Omental fat pad (tissue), 4 donors: ENCODE results near the gene EXOC8. TPM values are rescaled to one million over a fixed set of nuclear protein-coding genes. Genes with fewer than 3 reads are reported as not detected.

Source experiments
- ATAC-seq: fragments of 150-250 bp; one replicate; pipeline ENCODE4 v1.9.1; 2016; ENCODE audit warnings: mild to moderate bottlenecking, moderate library complexity; ENCODE audit not compliant: low FRiP score
- DNase-seq: peaks from one replicate; pipeline ENCODE4 v3.0.0-alpha.2; 2019; ENCODE audit warnings: low spot score
- total RNA-seq, 4 donors: library from RNA; depleted of rRNA; stranded (reverse); fragments of >200 nt; gene quantifications; one replicate each; pipeline ENCODE4 v1.1.0, GENCODE V29; 2016
- TF ChIP-seq, protein P1 (sequence below), 3 donors: fragments of 450-650 bp; IDR thresholded peaks; one replicate each; pipeline ENCODE4 v1.5.1; 2016 to 2017; ENCODE audit warnings: antibody characterized with exemption in 3 of 3, mild to moderate bottlenecking in 3 of 3, moderate library complexity in 2 of 3

Gene EXOC8
- total RNA-seq, 4 donors from 2014 or later: 12.1 to 21.0 (median 16.9) TPM

DNA sequence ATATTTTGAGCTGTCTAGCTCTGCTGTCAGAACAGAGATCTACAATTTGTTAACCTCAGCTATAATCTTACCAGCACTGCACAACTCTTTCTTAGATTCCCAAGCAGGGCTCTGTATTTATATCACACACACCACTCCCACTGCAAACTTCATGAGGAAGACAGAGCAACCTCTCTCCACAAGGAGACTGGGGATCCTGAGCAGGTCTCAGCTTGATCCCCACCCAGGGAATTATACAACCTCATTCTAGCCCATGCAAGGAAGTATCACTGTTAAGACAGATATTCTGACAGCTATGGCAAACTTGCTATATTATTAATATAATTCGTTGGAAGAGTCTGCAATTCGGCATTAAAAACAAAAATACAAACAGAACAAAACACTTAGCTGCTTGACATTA lies 44.1 kb upstream of the EXOC8 start:
- TF ChIP-seq, protein P1, sequence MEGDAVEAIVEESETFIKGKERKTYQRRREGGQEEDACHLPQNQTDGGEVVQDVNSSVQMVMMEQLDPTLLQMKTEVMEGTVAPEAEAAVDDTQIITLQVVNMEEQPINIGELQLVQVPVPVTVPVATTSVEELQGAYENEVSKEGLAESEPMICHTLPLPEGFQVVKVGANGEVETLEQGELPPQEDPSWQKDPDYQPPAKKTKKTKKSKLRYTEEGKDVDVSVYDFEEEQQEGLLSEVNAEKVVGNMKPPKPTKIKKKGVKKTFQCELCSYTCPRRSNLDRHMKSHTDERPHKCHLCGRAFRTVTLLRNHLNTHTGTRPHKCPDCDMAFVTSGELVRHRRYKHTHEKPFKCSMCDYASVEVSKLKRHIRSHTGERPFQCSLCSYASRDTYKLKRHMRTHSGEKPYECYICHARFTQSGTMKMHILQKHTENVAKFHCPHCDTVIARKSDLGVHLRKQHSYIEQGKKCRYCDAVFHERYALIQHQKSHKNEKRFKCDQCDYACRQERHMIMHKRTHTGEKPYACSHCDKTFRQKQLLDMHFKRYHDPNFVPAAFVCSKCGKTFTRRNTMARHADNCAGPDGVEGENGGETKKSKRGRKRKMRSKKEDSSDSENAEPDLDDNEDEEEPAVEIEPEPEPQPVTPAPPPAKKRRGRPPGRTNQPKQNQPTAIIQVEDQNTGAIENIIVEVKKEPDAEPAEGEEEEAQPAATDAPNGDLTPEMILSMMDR (IDR thresholded peaks at IDR 0.05): no peak
- ATAC-seq: no peak
- DNase-seq: no peak

DNA sequence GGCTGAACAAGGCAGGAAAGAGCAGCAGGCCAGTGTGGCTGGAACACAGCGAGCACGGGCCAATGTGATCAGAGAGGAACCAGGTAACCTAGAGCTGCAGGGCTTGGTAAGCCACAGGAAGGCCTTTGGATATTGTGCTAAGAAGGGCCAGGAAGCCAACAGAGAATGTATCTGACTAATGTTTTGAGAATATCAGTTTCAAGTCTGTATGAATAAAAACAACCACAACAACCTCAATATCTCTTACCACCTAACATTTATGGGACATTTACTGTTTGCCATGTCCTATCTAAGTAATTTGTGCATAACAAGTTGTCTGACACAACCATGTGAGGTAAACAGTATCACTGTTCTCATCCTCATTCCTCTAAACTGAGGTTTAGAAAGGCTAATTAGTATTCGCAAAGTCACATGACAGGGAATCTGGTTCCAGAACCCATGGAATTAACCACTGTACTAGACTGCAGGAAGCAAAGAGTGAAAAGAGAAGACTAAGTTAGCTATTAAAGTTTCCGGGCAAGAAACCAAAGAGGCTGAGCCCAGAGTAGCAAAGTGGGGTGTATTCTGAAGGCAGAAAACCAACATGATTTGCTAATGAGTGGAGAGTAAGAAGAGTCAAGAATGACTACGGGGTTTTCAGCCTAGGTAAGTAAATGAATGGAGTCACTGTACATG lies 39.4 kb upstream of the EXOC8 start:
- ATAC-seq (no peak), DNase-seq (no peak)
- TF ChIP-seq, protein P1 (IDR thresholded peaks at IDR 0.05): no peak

DNA sequence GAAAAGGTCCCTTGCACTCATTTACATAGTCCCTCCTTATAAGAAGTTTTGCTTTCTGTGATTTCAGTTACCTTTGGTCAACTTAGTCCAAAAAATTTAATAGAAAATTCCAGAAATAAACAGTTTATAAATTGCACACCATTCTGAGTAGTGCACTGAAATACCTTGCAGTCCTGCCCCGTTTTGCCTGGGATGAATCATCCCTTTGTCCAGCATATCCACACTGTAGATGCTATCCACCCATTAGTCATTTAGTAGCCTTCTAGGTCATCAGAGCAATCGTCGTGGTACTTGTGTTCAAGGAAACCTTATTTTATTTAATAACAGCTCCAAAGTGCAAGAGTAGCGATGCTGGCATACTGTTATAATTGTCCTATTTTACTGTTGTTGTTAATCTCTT lies 38.4 kb upstream of the EXOC8 start:
- ATAC-seq (no peak), DNase-seq (no peak)
- TF ChIP-seq, protein P1 (IDR thresholded peaks at IDR 0.05): no peak

DNA sequence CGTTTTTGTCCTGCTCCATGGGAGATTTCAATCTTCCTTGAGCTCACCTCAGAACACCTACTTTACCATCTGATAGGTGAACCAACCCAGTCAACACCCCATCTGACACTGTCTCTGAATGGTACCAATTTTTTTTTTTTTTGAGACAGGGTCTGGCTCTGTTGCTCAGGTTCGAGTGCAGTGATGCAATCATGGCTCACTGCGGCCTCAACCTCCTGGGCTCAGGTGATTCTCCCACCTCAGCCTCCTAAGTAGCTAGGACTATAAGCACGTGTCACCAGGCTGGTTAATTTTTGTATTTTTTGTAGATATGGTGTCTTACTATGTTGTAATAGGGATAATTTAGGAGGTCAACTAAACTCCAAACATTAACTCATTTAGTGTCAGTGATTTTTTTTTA lies 36.7 kb upstream of the EXOC8 start:
- TF ChIP-seq, protein P1 (IDR thresholded peaks at IDR 0.05): no peak
- ATAC-seq (no peak), DNase-seq (no peak)

DNA sequence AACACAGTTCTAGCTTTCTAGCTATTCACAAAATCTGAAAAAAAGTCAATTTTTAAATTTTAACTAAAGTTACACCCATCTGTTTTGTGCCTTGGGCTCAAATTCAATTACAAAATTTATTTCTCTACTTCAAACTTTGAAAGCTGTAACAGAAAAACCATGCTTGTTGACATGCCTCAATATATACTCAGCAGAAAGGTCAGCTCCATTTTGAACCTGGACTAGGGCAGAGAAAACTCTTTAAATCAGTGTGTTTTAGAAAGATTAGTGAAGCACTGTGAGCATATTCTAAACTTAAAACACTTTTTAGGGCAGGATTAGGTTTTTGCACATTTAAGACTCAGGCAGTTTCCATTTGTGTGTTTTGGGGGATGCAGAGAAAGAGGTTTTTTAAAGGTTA lies 34.8 kb upstream of the EXOC8 start:
- ATAC-seq: no peak
- TF ChIP-seq, protein P1 (IDR thresholded peaks at IDR 0.05): no peak

DNA sequence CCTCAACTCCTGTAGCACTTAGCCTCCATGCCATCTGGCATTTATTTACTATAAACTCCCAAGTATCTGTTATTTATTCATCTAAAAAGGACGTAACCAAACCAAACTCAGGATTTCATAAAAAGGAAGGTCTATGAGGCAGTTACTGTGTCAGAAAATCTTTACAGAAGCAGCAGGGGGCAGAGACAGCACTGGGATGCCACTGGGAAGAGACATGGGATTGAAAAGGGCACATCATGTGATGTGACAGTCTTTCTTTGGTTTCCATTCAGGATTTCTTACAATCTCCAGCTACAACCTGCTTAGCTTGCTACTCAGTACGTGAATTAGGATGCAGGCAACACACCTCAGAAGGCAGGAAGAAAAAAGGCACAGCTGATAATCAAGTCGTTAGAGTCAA lies 31.6 kb upstream of the EXOC8 start:
- TF ChIP-seq, protein P1 (IDR thresholded peaks at IDR 0.05): no peak
- ATAC-seq: no peak
- DNase-seq: no peak

More for the DNA sequence above, 34.8 kb upstream of the EXOC8 start:
- DNase-seq: no peak

DNA sequence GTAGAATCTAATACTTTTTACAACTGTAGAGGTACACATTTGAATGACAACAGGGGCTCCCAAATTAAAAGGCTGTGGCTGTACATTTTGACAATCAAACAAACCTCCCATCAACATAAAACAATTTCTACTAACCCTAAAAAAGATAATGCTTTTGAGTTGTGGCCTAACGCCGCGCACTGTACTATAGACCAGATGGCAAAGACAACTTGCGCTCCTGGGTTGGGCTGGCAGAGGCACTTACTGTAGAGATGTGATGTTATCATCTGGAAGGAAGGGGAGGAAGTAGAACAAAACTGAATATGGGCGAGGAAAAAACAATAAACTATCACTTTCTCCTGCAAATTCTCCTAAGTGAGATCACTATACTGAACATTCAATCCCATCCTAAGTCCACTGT lies 26.5 kb upstream of the EXOC8 start:
- no peak for DNase-seq
- TF ChIP-seq, protein P1 (IDR thresholded peaks at IDR 0.05): no peak
- no peak for ATAC-seq
